K562 (cell line): ENCODE data around the gene PDE6C. TPM values are rescaled to one million over a fixed set of nuclear protein-coding genes. Genes with fewer than 3 reads are reported as not detected.

ENCODE experiments used
- CCNT2 ChIP-seq: IDR thresholded peaks from 2 replicates; pipeline ENCODE4 v1.6.1; 2011; ENCODE audit warnings: borderline replicate concordance, low read depth, mild to moderate bottlenecking, moderate library complexity, mixed read lengths, low read length; ENCODE audit not compliant: insufficient read length; ENCODE audit errors: extremely low read depth
- CHD7 ChIP-seq: fragments of 200-600 bp; sonication (generic); IDR thresholded peaks from one replicate; pipeline ENCODE4 v1.6.1; 2012; ENCODE audit warnings: mild to moderate bottlenecking, low read depth, low read length, inconsistent platforms
- ELK3 ChIP-seq: fragments of 450-650 bp; formaldehyde crosslinking; IDR thresholded peaks from 2 replicates; pipeline ENCODE4 v1.4.0; 2020; ENCODE audit warnings: mild to moderate bottlenecking
- GTF2A2 ChIP-seq: IDR thresholded peaks from 2 replicates; pipeline ENCODE4 v1.6.1; 2016; ENCODE audit warnings: mild to moderate bottlenecking, missing genetic modification characterization, missing compliant biosample characterization
- MAFF ChIP-seq: IDR thresholded peaks from 2 replicates; pipeline ENCODE4 v1.6.1; 2012; ENCODE audit warnings: low read length, improper control_type of control experiment
- PHB2 ChIP-seq: fragments of 450-650 bp; IDR thresholded peaks from 2 replicates; pipeline ENCODE4 v1.6.1; 2017; ENCODE audit warnings: low read depth
- RREB1 ChIP-seq: fragments of 250-450 bp; sonication (Bioruptor Pico); IDR thresholded peaks from 2 replicates; pipeline ENCODE4 v1.4.0; 2020
- TAF7 ChIP-seq: fragments of 450-650 bp; IDR thresholded peaks from 2 replicates; pipeline ENCODE4 v1.6.1; 2016; ENCODE audit warnings: missing genetic modification characterization, missing compliant biosample characterization
- polyA plus RNA-seq, 8 experiments: library from polyadenylated mRNA; depleted of rRNA in 4 of 8; stranded (reverse) in 5 of 8; unstranded in 3 of 8; fragments of >200 nt; fragmentation: Nextera tagmentation in 2 of 8; fragmentation: Illumina TruSeq in 1 of 8; extraction: Ambion mirVana in 2 of 8; extraction: Trizol in 1 of 8; gene quantifications; 2 replicates each; pipeline versions ENCODE4 v1.2.1 to v1.2.3, GENCODE V29; 2011 to 2014; ENCODE audit warnings: inconsistent platforms in 1 of 8, missing spikeins in 1 of 8
- total RNA-seq, 7 experiments: library from RNA; depleted of rRNA in 6 of 7; stranded (reverse); fragments of >200 nt in 6 of 7; fragmentation: Illumina TruSeq in 2 of 7; extraction: Trizol in 2 of 7; gene quantifications; 2 replicates each; pipeline versions ENCODE4 v1.2.1 to v1.2.3, GENCODE V29; 2011 to 2021; ENCODE audit warnings: low replicate concordance in 1 of 7

The PDE6C gene
- total and polyA plus RNA-seq, 9 of the 15 experiments (the other 6 are each of a cell fraction or from before 2014, with no cell fraction given): not detected

- TF ChIP-seq RREB1 (CRISPR knock-in tag) (peak; percentile 96), CHD7 (peak; percentile 71), GTF2A2 (tag) (no peak), PHB2 (no peak), ELK3 (CRISPR knock-in tag) (no peak), MAFF (no peak), TAF7 (tag) (no peak), CCNT2 (peak; percentile 55)
Measured at GRCh38 chr10:93702210-93703001, 90.1 kb downstream of the PDE6C start, which contains the start of gene FRA10AC1 (continued).
